NCI-H1048 (cell line): ENCODE data around the gene NPIPA1.
"Not testable (repeated sequence)": the region's sequence is repeated elsewhere in the genome, so short reads cannot be mapped to it uniquely, and the experiment has no call there.

ENCODE experiments used
- DNase-seq: peaks from one replicate; lab custom pipeline; 2025; lab: John Stamatoyannopoulos, UW

Gene NPIPA1

DNA sequence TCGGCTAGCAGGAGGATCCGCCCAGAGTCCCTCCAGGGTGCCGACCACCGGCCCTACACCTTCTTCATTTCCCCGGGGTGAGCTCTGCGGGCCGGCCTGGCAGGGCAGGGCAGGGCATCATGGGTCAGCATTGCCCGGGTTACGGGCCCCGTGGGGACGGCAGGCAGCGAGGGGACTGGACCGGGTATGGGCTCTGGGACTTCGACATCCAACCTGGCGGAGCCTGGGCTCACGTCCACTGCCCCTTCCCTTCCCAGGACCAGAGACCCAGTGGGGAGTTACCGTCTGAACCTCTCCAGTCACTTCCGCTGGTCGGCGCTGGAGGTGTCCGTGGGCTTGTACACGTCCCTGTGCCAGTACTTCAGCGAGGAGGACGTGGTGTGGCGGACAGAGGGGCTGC lies 7.0 kb upstream of the NPIPA1 start:
- DNase-seq: not testable (repeated sequence)

DNA sequence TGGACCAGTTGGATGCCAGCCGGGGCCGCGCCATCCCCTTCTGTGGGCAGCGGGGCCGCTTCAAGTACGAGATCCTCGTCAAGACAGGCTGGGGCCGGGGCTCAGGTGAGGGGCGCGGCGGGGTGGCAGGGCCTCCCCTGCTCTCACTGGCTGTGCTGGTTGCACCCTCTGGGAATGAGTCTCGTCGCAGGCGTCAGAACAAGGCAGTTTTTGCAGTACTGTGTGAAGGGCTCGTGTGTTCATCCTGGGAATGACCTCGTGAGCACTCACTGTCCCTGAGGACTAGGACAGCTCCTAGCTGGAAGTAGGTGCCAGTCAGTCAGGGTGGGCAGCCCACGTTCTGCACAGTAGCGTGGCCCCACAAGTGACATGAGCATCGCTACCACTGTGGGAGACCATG lies 6.3 kb upstream of the NPIPA1 start:
- not testable (repeated sequence) for DNase-seq

DNA sequence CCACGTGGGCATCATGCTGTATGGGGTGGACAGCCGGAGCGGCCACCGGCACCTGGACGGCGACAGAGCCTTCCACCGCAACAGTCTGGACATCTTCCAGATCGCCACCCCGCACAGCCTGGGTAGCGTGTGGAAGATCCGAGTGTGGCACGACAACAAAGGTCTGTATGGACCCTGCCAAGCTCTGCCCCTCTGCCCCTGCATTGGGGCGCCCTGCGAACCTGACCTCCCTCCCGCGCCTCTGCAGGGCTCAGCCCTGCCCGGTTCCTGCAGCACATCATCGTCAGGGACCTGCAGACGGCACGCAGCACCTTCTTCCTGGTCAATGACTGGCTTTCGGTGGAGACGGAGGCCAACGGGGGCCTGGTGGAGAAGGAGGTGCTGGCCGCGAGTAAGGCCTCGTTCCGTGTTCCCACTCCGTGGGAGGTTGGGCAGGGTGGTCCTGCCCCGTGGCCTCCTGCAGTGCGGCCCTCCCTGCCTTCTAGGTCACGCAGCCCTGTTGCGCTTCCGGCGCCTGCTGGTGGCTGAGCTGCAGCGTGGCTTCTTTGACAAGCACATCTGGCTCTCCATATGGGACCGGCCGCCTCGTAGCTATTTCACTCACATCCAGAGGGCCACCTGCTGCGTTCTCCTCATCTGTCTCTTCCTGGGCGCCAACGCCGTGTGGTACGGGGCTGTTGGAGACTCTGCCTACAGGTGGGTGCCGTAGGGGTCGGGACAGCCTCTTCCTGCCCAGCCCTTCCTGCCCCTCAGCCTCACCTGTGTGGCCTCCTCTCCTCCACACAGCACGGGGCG lies 4.5 kb upstream of the NPIPA1 start:
- DNase-seq: not testable (repeated sequence)

DNA sequence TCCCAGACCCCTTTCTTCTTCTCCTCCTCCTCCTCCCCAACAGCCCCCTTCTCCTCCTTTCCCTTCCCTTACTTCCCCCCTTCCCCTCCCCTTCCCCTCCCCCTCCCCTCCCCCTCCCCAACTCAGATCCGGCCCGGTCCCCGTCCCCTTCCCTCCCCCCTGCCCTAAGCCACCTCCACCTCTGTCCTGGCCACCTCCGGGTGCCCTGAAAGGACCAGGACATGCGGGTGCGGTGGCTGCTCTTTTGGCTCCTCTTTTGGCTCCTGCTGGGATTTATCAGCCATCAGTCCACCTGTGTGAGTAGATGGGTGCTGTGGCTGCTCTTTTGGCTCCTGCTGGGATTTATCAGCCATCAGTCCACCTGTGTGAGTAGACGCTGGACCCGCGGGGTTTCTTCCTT lies 751 bp downstream of the NPIPA1 start:
- DNase-seq: not testable (repeated sequence)

DNA sequence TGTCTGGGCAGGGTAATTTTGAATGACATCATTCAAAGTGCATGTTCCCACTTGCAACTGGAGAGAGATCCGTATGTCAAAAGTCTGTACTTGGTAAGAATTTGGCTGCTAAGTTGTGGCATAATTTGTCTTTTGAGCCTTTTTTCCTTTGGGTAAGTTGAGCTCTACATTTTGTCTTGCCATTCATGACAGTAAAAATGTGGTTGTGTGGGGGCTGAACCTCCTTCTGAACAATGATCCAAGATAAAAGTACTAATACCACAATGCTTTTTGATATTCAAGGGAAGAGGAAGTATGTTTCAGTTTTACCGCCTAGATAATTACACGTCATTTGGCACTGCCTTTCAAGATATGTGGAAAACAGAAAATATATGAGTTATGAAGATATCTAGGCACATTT lies 5.4 kb downstream of the NPIPA1 start:
- not testable (repeated sequence) for DNase-seq

DNA sequence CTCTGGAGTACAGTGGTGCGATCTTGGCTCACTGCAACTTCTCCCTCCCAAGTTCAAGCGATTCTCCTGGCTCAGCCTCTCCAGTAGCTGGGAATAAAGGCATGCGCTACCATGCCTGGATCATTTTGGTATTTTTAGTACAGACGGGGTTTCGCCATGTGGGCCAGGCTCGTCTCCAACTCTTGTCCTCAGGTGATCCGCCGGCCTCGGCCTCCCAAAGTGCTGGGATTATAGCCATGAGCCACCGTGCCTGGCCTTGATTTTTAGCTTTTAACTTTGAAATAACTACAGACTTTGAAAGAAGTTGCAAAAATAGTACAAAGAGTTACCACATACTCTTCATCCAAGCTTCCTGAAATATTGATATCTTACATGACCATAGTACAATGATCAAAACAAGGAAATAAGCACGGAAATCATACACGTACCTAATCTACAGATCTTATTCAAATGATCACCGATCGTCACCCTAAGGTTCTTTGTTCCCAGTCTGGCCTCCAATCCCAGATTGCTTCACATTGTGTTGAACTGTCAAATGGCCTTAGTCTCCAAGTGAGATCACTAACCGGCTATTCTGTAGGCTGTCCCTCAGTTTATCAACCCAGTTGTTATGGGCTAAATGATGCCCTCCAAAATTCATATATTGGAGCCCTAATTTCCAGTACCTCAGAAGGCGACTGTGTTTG lies 18.4 kb downstream of the NPIPA1 start:
- no peak for DNase-seq

DNA sequence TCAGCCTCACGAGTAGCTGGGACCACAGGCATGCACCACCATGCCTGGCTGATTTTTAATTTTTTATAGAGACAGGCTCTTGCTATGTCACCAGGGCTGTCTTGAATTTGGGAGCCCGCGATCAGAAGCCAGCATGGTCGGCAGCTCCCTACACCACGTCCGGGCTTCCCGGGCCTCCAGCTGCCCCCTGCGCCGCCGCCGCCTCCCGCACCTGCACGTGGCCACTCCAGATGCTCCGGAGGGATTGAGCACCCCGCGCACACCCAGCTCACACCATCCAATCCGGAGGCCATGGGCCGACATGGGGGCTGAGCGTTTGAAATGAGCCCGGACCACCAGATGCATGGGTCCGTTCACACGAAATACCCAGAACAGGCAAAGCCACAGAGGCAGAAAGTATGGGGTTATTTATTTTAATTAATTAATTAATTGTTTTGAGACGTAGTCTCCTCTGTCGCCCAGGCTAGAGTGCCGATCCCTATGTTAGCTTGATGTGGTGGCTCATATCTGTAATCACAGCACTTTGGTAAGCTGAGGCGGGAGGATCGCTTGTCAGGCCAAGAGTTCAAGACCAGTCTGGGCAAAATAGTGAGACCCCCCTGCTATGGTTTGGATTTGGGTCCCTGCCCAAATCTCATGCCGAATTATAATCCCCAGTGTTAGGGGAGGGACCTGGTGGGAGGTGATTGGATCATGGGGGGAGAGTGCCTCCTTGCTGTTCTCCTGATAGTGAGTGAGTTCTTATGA lies 20.5 kb downstream of the NPIPA1 start:
- no peak for DNase-seq

DNA sequence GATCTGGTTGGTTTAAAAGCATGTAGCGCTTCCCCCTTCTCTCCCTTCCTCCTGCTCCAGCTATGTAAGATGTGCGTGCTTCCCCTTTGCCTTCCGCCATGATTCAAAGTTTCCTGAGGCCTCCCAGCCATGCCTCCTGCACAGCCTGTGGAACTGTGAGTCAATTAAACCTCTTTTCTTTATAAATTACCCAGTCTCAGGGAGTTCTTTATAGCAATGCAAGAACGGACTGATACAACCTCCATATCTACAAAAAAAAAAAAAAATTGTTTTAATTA lies 21.0 kb downstream of the NPIPA1 start:
- DNase-seq: no peak

DNA sequence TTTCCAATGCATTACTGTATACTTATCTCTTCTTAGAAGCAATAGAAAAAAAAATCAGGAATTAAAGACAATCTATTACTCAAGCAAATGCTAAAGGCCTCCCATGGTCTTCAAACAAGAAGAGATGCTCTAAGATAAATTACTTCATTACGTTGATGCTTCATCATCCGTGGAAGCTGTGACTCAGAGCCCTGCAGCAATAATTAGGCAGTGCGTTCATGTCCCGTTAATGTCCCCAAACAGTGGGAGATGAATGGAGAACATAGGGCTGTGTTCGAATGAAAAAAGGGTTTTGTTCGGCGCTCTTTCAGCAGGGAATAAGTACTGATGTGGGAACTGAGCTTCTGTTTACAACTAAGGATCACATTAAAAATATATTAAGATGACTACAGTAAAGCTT lies 21.7 kb downstream of the NPIPA1 start:
- DNase-seq: no peak

DNA sequence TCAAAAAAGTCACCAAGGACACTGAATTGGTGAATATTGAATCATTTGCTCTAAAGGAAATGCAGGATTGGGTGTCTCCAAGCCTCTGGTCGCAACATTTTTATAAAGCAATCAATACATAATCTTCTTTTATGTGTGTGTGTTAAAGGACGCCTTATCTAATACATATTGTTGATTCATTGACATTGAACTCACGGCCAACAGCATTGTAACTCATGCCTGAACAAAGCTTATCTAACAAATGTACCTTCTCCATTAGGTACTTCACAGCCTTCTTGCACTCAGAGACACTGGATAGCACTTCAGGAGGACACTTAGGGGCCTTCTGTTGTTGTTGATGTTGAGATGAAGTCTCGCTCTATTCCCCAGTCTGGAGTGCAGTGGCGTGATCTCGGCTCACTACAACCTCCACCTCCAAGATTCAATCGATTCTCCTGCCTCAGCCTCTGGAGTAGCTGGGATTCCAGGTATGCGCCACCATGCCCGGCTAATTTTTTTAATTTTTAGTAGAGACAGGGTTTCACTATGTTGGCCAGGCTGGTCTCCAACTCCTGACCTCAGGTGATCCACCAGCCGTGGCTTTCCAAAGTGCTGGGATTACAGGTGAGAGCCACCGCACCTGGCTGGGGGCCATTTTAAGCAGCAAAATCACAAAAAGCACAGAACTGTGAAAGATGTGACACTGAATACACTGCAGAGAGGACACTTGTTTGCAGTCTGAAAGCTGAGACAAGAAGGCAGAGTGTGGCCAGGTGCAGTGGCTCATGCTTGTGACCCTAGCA lies 24.4 kb downstream of the NPIPA1 start:
- DNase-seq: no peak

DNA sequence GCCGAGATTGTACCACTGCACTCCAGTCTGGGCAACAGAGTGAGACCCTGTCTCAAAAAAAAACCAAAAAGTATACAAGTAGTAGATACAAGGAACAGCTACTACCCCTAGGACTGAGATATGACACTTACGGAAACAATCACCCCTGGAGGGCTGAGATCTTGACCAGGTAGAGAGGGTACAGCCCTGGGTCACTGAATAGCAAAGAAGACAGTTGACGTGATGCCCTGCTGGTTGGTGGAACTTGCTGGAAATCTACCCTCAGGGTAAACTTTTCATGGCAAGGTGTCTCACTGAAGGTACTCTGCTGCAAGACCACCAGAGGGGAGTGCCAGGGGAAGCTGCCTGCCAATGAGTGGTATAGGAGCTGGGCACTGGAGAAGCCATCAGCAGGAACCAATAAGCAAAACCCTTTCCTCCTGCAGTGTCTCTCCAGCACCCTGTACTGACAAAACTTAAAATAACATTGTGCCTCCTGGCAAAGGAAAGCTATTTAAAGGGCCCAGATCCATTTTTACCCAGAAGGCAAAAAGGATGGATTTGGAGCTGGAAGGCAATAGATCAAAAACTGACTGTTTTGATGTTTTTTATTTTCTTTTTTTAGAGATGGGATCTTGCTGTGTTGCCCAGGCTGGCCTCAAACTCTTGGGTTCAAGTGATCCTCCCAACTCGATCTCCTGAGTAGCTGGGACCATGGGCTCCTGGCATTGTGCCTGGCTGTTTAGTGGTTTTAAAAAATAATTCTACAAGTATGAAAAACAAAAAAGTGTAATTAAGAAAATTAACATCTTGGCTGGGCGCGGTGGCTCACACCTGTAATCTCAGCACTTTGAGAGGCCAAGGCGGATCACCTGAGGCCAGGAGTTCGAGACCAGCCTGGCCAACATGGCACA lies 26.3 kb downstream of the NPIPA1 start:
- DNase-seq: no peak

DNA sequence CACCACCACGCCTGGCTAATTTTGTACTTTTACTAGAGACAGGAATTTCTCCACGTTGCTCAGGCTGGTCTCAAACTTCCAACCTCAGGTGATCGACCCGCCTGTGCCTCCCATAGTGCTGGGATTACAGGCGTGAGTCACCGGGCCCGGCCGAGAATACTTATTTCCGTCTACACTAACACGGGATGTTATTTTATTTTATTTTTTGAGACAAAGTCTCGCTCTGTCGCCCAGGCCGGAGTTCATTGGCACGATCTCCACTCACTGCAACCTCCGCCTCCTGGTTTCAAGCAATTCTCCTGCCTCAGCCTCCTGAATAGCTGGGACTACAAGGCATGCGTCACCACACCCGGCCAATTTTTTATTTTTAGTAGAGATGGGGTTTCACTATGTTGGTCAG lies 28.1 kb downstream of the NPIPA1 start:
- DNase-seq: no peak

DNA sequence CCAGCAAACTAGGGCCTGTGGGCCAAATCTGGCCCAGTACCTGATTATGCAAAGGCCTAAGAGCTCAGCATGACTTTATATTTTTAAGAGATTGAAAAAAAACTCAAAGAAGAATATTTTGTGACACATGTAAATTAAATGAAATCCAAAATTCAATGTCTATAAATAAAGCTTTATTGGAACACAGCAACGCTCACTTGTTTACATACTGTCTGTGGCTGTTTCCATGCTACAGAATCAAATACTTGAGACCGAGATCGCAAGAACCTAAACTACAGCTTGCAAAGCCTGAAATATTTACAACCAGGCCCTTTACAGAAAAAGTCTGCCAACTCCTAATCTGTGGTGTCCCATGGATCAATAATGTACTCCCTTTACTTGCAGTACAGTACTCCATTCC lies 32.6 kb downstream of the NPIPA1 start:
- not testable (repeated sequence) for DNase-seq

DNA sequence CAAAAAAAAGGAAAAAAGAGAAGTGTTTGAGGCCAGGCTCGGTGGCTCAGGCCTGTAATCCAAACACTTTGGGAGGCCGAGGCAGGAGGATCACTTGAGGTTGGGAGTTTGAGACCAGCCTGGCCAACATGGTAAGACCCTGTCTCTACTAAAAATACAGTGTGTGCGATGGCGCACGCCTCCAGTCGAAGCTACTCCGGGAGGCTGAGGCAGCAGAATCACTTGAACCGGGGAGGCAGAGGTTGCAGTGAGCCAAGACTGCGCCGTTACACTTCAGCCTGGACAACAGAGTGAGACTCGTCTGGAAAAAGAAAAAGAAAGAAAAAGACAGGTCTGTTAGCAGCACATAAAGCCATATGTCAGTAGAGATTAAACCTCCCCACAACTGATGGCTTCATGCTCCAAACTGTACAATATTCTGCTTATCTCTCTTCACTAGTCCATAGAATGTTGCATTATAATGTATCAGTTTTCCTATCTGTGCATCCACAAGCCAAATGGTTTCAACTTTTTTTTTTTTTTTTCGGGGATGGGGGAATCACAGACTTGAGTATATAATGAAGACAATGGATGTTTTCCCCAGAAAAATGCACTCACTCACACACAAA lies 34.5 kb downstream of the NPIPA1 start:
- DNase-seq: not testable (repeated sequence)

DNA sequence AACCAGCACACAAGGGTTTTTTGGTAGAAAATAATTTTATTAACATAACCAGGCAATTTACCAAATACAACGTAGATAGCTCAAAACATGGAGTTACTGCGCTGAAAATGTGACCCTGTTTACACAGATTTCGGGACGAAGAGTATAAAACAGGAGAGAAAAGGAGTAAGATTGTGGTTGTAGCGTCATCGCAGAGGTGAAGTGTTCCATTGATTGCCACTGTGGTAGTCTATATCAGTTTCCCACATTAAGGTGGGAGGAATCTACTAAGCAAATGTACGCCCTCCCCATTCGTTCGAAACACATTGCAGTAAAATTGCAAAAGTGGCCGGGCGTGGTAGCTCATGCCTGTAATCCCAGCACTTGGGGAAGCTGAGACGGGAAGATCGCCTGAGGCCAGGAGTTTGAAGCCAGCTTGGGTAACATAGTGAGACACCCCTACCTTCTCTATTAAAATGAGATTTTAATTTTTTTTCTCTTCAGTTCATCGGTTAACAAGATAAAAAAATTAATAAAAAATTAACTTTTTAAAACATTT lies 36.6 kb downstream of the NPIPA1 start:
- DNase-seq: not testable (repeated sequence)

DNA sequence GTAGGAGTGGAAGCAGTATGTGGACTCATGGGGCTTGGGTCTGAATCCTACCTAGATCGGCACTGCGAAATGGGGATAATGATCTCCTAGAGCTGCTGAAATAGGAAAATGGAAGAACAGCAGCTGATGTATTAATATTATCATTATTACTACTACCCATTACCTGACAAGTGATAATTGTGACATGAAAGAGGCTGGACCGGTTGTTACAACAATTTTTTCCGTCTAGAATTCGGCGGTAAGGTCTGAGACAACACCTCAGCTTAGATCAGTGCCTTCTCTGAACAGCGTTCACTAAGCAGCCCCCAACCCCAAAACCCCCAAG lies 37.0 kb downstream of the NPIPA1 start:
- not testable (repeated sequence) for DNase-seq

DNA sequence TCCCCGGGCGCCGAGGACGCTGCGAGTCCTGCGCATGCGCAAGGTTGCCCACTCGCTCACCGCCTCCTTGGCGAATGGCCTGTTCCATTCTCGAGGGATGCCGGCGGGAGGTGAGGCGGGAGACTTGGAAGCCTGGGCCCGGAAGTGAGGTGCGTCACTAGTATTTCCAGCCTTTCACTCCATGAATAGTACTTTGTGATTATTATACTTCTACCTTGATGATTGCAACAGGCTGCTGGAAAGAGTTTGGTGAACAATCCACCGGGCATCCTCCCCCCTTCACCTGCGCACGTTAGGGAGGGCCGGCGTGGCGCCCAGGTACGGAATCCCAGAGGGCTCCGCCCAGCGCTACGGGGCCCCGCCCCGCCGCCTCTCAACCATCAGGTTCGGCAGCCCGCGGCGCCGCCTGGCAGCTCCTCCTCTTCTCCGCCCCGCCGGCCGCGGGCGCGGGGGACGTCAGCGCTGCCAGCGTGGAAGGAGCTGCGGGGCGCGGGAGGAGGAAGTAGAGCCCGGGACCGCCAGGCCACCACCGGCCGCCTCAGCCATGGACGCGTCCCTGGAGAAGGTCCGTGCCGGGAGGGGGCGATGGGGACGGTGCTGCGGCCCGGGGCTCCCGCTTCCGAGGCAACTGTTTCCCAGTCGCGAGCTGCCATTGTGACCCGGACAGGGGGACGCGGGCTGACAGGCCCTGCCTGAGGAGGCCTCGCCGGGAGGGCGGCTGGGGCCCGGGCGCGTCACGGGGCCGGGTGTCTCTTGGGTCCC lies 37.6 kb downstream of the NPIPA1 start, which contains the start of gene PDXDC1:
Gene PDXDC1, plus strand, starts transcription at position 371 of the 762 bp plus-strand sequence. Its CDS starts 174 bp downstream, at position 545.
- DNase-seq: peak; percentile 46

DNA sequence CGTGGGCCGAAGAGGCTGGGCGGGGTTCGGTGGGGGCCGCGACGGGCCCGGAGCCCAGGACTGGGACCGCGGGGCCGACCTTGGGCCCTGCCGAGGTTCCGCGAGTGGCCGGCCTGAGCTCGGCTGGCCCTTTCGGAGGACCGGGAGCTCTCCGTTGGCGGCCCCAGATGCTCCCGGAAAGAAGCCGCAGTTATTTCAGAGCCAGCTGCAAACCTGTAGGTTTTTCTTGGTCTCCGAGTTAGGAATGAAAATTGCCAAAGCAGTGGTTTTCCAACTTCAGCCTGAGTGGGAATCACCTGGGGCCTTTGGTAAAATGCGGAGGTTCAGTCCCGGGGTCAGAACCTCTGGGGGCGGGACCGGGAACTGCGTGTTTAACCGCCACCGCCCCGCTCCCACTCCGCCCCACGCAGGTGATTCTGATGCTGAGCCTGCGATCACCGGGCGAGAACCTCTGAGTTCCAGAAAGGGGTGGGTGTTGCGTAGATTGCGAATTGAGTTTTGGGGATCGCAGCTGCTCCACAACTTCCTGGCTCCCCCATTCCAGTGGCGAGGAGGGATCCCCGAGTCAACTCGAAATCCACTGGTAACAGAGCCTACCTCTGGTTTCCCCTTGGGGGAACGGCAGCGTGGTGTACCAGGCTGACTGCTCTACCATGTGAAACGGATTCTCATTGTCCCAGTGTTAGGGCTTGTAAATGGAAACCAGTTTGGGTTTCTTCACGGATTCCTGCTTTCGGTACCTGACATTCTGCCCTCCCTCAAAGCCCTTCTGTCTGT lies 38.4 kb downstream of the NPIPA1 start:
- not testable (repeated sequence) for DNase-seq
